Uterus (tissue), 2 donors: Measurements from ENCODE around the gene KLF8.

Source experiments
- POLR2A ChIP-seq, 2 donors: fragments of 450-650 bp; IDR thresholded peaks; one replicate each; pipeline ENCODE4 v1.6.1; 2016; ENCODE audit warnings: antibody characterized with exemption in 2 of 2, mild to moderate bottlenecking in 1 of 2, moderate library complexity in 1 of 2
- TF ChIP-seq, protein P1 (sequence below), 4 experiments: fragments of 200-600 bp in 2 of 4; fragments of 450-650 bp in 2 of 4; sonication (generic) in 2 of 4; IDR thresholded peaks; one replicate each; pipeline ENCODE4 v1.5.1; 2016 to 2019; ENCODE audit warnings: antibody characterized with exemption in 4 of 4, mild to moderate bottlenecking in 2 of 4, moderate library complexity in 1 of 4

- no peak for TF ChIP-seq POLR2A (IDR thresholded peaks at IDR 0.05)
- TF ChIP-seq, protein P1, sequence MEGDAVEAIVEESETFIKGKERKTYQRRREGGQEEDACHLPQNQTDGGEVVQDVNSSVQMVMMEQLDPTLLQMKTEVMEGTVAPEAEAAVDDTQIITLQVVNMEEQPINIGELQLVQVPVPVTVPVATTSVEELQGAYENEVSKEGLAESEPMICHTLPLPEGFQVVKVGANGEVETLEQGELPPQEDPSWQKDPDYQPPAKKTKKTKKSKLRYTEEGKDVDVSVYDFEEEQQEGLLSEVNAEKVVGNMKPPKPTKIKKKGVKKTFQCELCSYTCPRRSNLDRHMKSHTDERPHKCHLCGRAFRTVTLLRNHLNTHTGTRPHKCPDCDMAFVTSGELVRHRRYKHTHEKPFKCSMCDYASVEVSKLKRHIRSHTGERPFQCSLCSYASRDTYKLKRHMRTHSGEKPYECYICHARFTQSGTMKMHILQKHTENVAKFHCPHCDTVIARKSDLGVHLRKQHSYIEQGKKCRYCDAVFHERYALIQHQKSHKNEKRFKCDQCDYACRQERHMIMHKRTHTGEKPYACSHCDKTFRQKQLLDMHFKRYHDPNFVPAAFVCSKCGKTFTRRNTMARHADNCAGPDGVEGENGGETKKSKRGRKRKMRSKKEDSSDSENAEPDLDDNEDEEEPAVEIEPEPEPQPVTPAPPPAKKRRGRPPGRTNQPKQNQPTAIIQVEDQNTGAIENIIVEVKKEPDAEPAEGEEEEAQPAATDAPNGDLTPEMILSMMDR (IDR thresholded peaks at IDR 0.05), result no peak
These were observed 56.5 kb downstream of the KLF8 start for GRCh38 chrX:56288608-56289007.
